GM23338 (cell line): ENCODE data around the gene FKRP. TPM values are rescaled to one million over a fixed set of nuclear protein-coding genes. Genes with fewer than 3 reads are reported as not detected.
A peak's percentile ranks its signal among the peaks of the same experiment; 100 is the strongest.

Experiments
- ATAC-seq: fragments of 200-7000 bp; cut with Tn5 transposase; 3 replicates; pipeline ENCODE4 v1.9.1; 2020
- DNase-seq: peaks from one replicate; pipeline ENCODE4 v3.0.0-alpha.2; 2015; ENCODE audit warnings: low spot score
- H2AFZ ChIP-seq: fragments of 200-600 bp; sonication (generic); 2 replicates; pipeline ENCODE4 v1.8.0; 2016; ENCODE audit warnings: antibody characterized with exemption, mild to moderate bottlenecking, moderate library complexity
- H3F3A ChIP-seq: fragments of 200-600 bp; sonication (generic); replicated peaks from 2 replicates; pipeline ENCODE4 v1.8.0; 2017; ENCODE audit warnings: antibody characterized with exemption, mixed run types, low read depth
- H3K27ac ChIP-seq: fragments of 200-600 bp; sonication (generic); 2 replicates; pipeline ENCODE4 v1.6.1; 2016; ENCODE audit warnings: low read depth
- H3K27me3 ChIP-seq: fragments of 200-600 bp; sonication (generic); 2 replicates; pipeline ENCODE4 v1.8.0; 2016; ENCODE audit warnings: mild to moderate bottlenecking, mixed run types, moderate library complexity; ENCODE audit not compliant: insufficient read depth
- H3K36me3 ChIP-seq: fragments of 200-600 bp; sonication (generic); 2 replicates; pipeline ENCODE4 v1.8.0; 2016; ENCODE audit warnings: mild to moderate bottlenecking; ENCODE audit not compliant: insufficient read depth
- H3K4me1 ChIP-seq: fragments of 200-600 bp; sonication (generic); 2 replicates; pipeline ENCODE4 v1.8.0; 2016; ENCODE audit warnings: mild to moderate bottlenecking, moderate library complexity; ENCODE audit not compliant: insufficient read depth
- H3K4me2 ChIP-seq: fragments of 200-600 bp; sonication (generic); 2 replicates; pipeline ENCODE4 v1.7.1; 2017; ENCODE audit warnings: mixed run types
- H3K4me3 ChIP-seq: fragments of 200-600 bp; sonication (generic); 2 replicates; pipeline ENCODE4 v1.6.1; 2016; ENCODE audit warnings: mixed run types
- H3K79me2 ChIP-seq: fragments of 200-600 bp; sonication (generic); replicated peaks from 2 replicates; pipeline ENCODE4 v1.8.0; 2017; ENCODE audit warnings: mild to moderate bottlenecking; ENCODE audit not compliant: insufficient read depth
- H3K9me2 ChIP-seq: fragments of 200-600 bp; sonication (generic); 2 replicates; pipeline ENCODE4 v1.8.0; 2017; ENCODE audit not compliant: insufficient read depth
- H4K20me1 ChIP-seq: fragments of 200-600 bp; sonication (generic); replicated peaks from 2 replicates; pipeline ENCODE4 v1.8.0; 2017; ENCODE audit warnings: mild to moderate bottlenecking; ENCODE audit not compliant: insufficient read depth
- H3K27ac Mint-ChIP-seq: 2 replicates; pipeline ENCODE4 v1.8.0; 2020; ENCODE audit warnings: inconsistent platforms, mild to moderate bottlenecking, moderate library complexity, mixed read lengths
- H3K27me3 Mint-ChIP-seq: 3 replicates; pipeline ENCODE4 v1.8.0; 2022; ENCODE audit warnings: low read depth, mild to moderate bottlenecking, moderate library complexity, mixed read lengths, inconsistent platforms; ENCODE audit not compliant: insufficient read depth, poor library complexity
- H3K36me3 Mint-ChIP-seq: 3 replicates; pipeline ENCODE4 v1.8.0; 2021; ENCODE audit warnings: low read depth, mild to moderate bottlenecking, inconsistent platforms, moderate library complexity, mixed read lengths
- H3K4me1 Mint-ChIP-seq: 3 replicates; pipeline ENCODE4 v1.8.0; 2020; ENCODE audit warnings: mild to moderate bottlenecking, inconsistent platforms, mixed read lengths
- H3K4me3 Mint-ChIP-seq: 3 replicates; pipeline ENCODE4 v1.8.0; 2021; ENCODE audit warnings: moderate library complexity, mild to moderate bottlenecking, inconsistent platforms, mixed read lengths
- H3K9me3 Mint-ChIP-seq: 3 replicates; pipeline ENCODE4 v1.8.0; 2020; ENCODE audit warnings: moderate library complexity, mild to moderate bottlenecking, inconsistent platforms, mixed read lengths
- EZH2 ChIP-seq: fragments of 200-600 bp; sonication (generic); IDR thresholded peaks from one replicate; pipeline ENCODE4 v1.8.0; 2017; ENCODE audit warnings: antibody characterized with exemption, mild to moderate bottlenecking, low read depth; ENCODE audit not compliant: unreplicated experiment
- NANOG ChIP-seq: IDR thresholded peaks from 2 replicates; pipeline ENCODE4 v1.6.1; 2016; ENCODE audit warnings: antibody characterized with exemption, borderline replicate concordance
- POLR2AphosphoS5 ChIP-seq: IDR thresholded peaks from 2 replicates; pipeline ENCODE4 v1.6.1; 2016; ENCODE audit warnings: antibody characterized with exemption, low read depth
- STAT1 ChIP-seq: IDR thresholded peaks from one replicate; pipeline ENCODE4 v1.6.1; 2016; ENCODE audit warnings: antibody characterized with exemption; ENCODE audit not compliant: unreplicated experiment
- polyA plus RNA-seq: library from polyadenylated mRNA; unstranded; fragments of >200 nt; fragmentation: Nextera tagmentation; extraction: Ambion mirVana; gene quantifications from 2 replicates; pipeline ENCODE4 v1.2.1, GENCODE V29; 2016
- total RNA-seq: library from RNA; depleted of rRNA; stranded (reverse); fragments of >200 nt; shearing (Covaris generic); gene quantifications from 2 replicates; pipeline ENCODE4 v1.2.3, GENCODE V29; 2014
- TF ChIP-seq, protein P1 (sequence below), 2 experiments: fragments of 200-600 bp in 1 of 2; sonication (generic) in 1 of 2; conservative IDR thresholded peaks; 2 replicates each; pipeline versions ENCODE4 v1.5.1 to v1.6.1; 2016 to 2017; ENCODE audit warnings: antibody characterized with exemption in 2 of 2, low read depth in 2 of 2, mild to moderate bottlenecking in 2 of 2, moderate library complexity in 1 of 2
- TF ChIP-seq, protein P2 (sequence below): fragments of 250-450 bp; sonication (Bioruptor Pico); IDR thresholded peaks from 2 replicates; pipeline ENCODE4 v1.5.0; 2020; ENCODE audit warnings: mild to moderate bottlenecking, moderate library complexity
- TF ChIP-seq, protein P3 (sequence below): IDR thresholded peaks from one replicate; pipeline ENCODE4 v1.6.1; 2018; ENCODE audit warnings: antibody characterized with exemption; ENCODE audit not compliant: unreplicated experiment

FKRP gene
- total and polyA plus RNA-seq, 2 experiments from 2014 or later, result 11.5 to 31.9 TPM

DNA sequence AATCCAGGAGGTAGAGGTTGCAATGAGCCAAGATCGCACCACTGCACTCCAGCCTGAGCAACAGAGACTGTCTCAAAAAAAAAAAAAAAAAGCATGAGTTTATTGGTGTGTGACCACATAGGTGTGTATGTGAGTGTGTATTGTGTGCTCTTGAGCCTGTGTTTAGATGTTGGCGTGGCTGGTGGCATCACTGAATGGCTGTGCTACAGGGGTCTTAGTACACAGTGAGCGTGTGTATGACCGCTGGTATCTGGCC, 40.1 kb downstream of the FKRP start:
- peak overlapping the region; percentile 100 for H3K27ac Mint-ChIP-seq
- TF ChIP-seq, protein P1, sequence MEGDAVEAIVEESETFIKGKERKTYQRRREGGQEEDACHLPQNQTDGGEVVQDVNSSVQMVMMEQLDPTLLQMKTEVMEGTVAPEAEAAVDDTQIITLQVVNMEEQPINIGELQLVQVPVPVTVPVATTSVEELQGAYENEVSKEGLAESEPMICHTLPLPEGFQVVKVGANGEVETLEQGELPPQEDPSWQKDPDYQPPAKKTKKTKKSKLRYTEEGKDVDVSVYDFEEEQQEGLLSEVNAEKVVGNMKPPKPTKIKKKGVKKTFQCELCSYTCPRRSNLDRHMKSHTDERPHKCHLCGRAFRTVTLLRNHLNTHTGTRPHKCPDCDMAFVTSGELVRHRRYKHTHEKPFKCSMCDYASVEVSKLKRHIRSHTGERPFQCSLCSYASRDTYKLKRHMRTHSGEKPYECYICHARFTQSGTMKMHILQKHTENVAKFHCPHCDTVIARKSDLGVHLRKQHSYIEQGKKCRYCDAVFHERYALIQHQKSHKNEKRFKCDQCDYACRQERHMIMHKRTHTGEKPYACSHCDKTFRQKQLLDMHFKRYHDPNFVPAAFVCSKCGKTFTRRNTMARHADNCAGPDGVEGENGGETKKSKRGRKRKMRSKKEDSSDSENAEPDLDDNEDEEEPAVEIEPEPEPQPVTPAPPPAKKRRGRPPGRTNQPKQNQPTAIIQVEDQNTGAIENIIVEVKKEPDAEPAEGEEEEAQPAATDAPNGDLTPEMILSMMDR (conservative IDR thresholded peaks at IDR 0.05; ENCODE audit: low read depth in 2 of 2), result no peak
- TF ChIP-seq POLR2AphosphoS5 (no peak), NANOG (no peak), EZH2 (no peak), STAT1 (no peak)
- TF ChIP-seq, protein P2, sequence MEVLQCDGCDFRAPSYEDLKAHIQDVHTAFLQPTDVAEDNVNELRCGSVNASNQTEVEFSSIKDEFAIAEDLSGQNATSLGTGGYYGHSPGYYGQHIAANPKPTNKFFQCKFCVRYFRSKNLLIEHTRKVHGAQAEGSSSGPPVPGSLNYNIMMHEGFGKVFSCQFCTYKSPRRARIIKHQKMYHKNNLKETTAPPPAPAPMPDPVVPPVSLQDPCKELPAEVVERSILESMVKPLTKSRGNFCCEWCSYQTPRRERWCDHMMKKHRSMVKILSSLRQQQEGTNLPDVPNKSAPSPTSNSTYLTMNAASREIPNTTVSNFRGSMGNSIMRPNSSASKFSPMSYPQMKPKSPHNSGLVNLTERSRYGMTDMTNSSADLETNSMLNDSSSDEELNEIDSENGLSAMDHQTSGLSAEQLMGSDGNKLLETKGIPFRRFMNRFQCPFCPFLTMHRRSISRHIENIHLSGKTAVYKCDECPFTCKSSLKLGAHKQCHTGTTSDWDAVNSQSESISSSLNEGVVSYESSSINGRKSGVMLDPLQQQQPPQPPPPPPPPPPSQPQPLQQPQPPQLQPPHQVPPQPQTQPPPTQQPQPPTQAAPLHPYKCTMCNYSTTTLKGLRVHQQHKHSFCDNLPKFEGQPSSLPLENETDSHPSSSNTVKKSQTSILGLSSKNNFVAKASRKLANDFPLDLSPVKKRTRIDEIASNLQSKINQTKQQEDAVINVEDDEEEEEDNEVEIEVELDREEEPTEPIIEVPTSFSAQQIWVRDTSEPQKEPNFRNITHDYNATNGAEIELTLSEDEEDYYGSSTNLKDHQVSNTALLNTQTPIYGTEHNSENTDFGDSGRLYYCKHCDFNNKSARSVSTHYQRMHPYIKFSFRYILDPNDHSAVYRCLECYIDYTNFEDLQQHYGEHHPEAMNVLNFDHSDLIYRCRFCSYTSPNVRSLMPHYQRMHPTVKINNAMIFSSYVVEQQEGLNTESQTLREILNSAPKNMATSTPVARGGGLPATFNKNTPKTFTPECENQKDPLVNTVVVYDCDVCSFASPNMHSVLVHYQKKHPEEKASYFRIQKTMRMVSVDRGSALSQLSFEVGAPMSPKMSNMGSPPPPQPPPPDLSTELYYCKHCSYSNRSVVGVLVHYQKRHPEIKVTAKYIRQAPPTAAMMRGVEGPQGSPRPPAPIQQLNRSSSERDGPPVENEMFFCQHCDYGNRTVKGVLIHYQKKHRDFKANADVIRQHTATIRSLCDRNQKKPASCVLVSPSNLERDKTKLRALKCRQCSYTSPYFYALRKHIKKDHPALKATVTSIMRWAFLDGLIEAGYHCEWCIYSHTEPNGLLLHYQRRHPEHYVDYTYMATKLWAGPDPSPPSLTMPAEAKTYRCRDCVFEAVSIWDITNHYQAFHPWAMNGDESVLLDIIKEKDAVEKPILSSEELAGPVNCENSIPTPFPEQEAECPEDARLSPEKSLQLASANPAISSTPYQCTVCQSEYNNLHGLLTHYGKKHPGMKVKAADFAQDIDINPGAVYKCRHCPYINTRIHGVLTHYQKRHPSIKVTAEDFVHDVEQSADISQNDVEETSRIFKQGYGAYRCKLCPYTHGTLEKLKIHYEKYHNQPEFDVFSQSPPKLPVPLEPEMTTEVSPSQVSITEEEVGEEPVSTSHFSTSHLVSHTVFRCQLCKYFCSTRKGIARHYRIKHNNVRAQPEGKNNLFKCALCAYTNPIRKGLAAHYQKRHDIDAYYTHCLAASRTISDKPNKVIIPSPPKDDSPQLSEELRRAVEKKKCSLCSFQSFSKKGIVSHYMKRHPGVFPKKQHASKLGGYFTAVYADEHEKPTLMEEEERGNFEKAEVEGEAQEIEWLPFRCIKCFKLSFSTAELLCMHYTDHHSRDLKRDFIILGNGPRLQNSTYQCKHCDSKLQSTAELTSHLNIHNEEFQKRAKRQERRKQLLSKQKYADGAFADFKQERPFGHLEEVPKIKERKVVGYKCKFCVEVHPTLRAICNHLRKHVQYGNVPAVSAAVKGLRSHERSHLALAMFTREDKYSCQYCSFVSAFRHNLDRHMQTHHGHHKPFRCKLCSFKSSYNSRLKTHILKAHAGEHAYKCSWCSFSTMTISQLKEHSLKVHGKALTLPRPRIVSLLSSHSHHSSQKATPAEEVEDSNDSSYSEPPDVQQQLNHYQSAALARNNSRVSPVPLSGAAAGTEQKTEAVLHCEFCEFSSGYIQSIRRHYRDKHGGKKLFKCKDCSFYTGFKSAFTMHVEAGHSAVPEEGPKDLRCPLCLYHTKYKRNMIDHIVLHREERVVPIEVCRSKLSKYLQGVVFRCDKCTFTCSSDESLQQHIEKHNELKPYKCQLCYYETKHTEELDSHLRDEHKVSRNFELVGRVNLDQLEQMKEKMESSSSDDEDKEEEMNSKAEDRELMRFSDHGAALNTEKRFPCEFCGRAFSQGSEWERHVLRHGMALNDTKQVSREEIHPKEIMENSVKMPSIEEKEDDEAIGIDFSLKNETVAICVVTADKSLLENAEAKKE (CRISPR knock-in tag), result no peak
- TF ChIP-seq, protein P3, sequence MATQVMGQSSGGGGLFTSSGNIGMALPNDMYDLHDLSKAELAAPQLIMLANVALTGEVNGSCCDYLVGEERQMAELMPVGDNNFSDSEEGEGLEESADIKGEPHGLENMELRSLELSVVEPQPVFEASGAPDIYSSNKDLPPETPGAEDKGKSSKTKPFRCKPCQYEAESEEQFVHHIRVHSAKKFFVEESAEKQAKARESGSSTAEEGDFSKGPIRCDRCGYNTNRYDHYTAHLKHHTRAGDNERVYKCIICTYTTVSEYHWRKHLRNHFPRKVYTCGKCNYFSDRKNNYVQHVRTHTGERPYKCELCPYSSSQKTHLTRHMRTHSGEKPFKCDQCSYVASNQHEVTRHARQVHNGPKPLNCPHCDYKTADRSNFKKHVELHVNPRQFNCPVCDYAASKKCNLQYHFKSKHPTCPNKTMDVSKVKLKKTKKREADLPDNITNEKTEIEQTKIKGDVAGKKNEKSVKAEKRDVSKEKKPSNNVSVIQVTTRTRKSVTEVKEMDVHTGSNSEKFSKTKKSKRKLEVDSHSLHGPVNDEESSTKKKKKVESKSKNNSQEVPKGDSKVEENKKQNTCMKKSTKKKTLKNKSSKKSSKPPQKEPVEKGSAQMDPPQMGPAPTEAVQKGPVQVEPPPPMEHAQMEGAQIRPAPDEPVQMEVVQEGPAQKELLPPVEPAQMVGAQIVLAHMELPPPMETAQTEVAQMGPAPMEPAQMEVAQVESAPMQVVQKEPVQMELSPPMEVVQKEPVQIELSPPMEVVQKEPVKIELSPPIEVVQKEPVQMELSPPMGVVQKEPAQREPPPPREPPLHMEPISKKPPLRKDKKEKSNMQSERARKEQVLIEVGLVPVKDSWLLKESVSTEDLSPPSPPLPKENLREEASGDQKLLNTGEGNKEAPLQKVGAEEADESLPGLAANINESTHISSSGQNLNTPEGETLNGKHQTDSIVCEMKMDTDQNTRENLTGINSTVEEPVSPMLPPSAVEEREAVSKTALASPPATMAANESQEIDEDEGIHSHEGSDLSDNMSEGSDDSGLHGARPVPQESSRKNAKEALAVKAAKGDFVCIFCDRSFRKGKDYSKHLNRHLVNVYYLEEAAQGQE, result no peak
- H4K20me1 ChIP-seq, result peaks cover 39% of the 10 kb centered on the region

More for the DNA sequence above, 40.1 kb downstream of the FKRP start:
- no peak for DNase-seq
- no peak overlapping the region for H2AFZ ChIP-seq
- peaks cover 39% of the 10 kb centered on the region for H3K36me3 ChIP-seq
- peak overlapping the region; percentile 94 for H3K27ac ChIP-seq
- H3F3A ChIP-seq, result peaks cover 36% of the 10 kb centered on the region
- H3K4me3 ChIP-seq, result peak overlapping the region; percentile 98
- peaks cover 5% of the 10 kb centered on the region; the same call in 1 of the 3 replicates for H3K9me3 Mint-ChIP-seq
- no peak for ATAC-seq
- H3K79me2 ChIP-seq, result peaks cover 70% of the 10 kb centered on the region
- peak overlapping the region; percentile 97 for H3K4me3 Mint-ChIP-seq
- H3K9me2 ChIP-seq, result no peaks in the 10 kb centered on the region
- peaks cover 67% of the 10 kb centered on the region for H3K36me3 Mint-ChIP-seq
- H3K4me1 Mint-ChIP-seq, result peaks cover 41% of the 10 kb centered on the region
- peaks cover 28% of the 10 kb centered on the region for H3K4me1 ChIP-seq
- H3K27me3 Mint-ChIP-seq, result peaks cover 36% of the 10 kb centered on the region
- H3K4me2 ChIP-seq, result peak overlapping the region; percentile 99
- peaks cover 6% of the 10 kb centered on the region for H3K27me3 ChIP-seq
